Suprapubic skin (tissue), 4 donors: ENCODE measurements around the gene KHDC1.

Experiments
- CTCF ChIP-seq, 2 donors: fragments of 200-600 bp in 1 of 2; fragments of 450-650 bp in 1 of 2; sonication (generic) in 1 of 2; IDR thresholded peaks; one replicate each; pipeline ENCODE4 v1.5.1; 2016 to 2019; ENCODE audit warnings: antibody characterized with exemption in 2 of 2, mild to moderate bottlenecking in 1 of 2, moderate library complexity in 1 of 2
- POLR2A ChIP-seq, 2 donors: fragments of 450-650 bp; IDR thresholded peaks; one replicate each; pipeline ENCODE4 v1.6.1; 2017; ENCODE audit warnings: antibody characterized with exemption in 2 of 2, mild to moderate bottlenecking in 2 of 2, moderate library complexity in 2 of 2
- POLR2AphosphoS5 ChIP-seq, 3 donors: sonication (generic); formaldehyde crosslinking; IDR thresholded peaks; one replicate each; pipeline ENCODE4 v1.6.1; 2017; ENCODE audit warnings: antibody characterized with exemption in 3 of 3

GRCh38 chr6:73233048-73233447 lies 29.9 kb downstream of the KHDC1 start:
- no peak for TF ChIP-seq CTCF (IDR thresholded peaks at IDR 0.05)
- TF ChIP-seq POLR2A (IDR thresholded peaks at IDR 0.05) = no peak
- TF ChIP-seq POLR2AphosphoS5 (IDR thresholded peaks at IDR 0.05) = no peak
